H1 (cell line): ENCODE data around the gene RNF123. TPM values are rescaled to one million over a fixed set of nuclear protein-coding genes. Genes with fewer than 3 reads are reported as not detected.

Experiments
- CTCF ChIA-PET: fragments of 300-600 bp; sonication (Branson Sonifier 250); formaldehyde crosslinking; loops from one replicate; lab custom pipeline; 2021; ENCODE audit not compliant: partially characterized antibody; lab: Charles Lee
- POLR2A ChIA-PET: fragments of 300-600 bp; sonication (Branson Sonifier 250); formaldehyde crosslinking; loops from one replicate; lab custom pipeline; 2021; ENCODE audit warnings: inconsistent platforms; ENCODE audit not compliant: partially characterized antibody; lab: Charles Lee
- DNase-seq, 2 experiments: peaks; one replicate each; pipeline versions ENCODE4 v3.0.0 to v3.0.0-alpha.2; 2010 to 2022; ENCODE audit warnings: low spot score in 2 of 2, low read depth in 1 of 2, mixed read lengths in 1 of 2
- FAIRE-seq: peaks from 2 replicates; lab custom pipeline; 2011; peaks lifted over from hg19 to GRCh38; lab: Jason Lieb, UNC
- H2AFZ ChIP-seq: 2 replicates; pipeline ENCODE4 v1.8.1; 2012; ENCODE audit warnings: low read length, inconsistent platforms
- H2AK5ac ChIP-seq: 2 replicates; pipeline ENCODE4 v1.6.1; 2013; ENCODE audit warnings: low read depth, low read length
- H2BK120ac ChIP-seq: replicated peaks from 2 replicates; pipeline ENCODE3; 2013; ENCODE audit warnings: low read depth, low read length, inconsistent platforms
- H2BK12ac ChIP-seq: 2 replicates; pipeline ENCODE4 v1.6.1; 2013; ENCODE audit warnings: low read depth, low read length
- H2BK15ac ChIP-seq: 2 replicates; pipeline ENCODE4 v1.6.1; 2013; ENCODE audit warnings: low read length
- H2BK20ac ChIP-seq: 2 replicates; pipeline ENCODE4 v1.6.1; 2013; ENCODE audit warnings: low read length
- H2BK5ac ChIP-seq: 2 replicates; pipeline ENCODE4 v1.6.1; 2013; ENCODE audit warnings: low read depth, low read length
- H3K14ac ChIP-seq: 2 replicates; pipeline ENCODE4 v1.6.1; 2013; ENCODE audit warnings: inconsistent platforms; ENCODE audit not compliant: insufficient read length
- H3K18ac ChIP-seq: 2 replicates; pipeline ENCODE4 v1.6.1; 2013; ENCODE audit warnings: low read length; ENCODE audit errors: extremely low read depth
- H3K23ac ChIP-seq: 2 replicates; pipeline ENCODE4 v1.6.1; 2013; ENCODE audit warnings: inconsistent platforms; ENCODE audit not compliant: insufficient read length
- H3K23me2 ChIP-seq: 2 replicates; pipeline ENCODE4 v1.6.1; 2013; ENCODE audit warnings: low read depth, low read length
- H3K27ac ChIP-seq: 2 replicates; pipeline ENCODE4 v1.6.1; 2011; ENCODE audit warnings: low read depth, low read length, inconsistent platforms
- H3K27me3 ChIP-seq, 4 experiments: replicated peaks in 1 of 4; 1 replicate in 1 of 4; 2 replicates in 3 of 4; pipeline versions ENCODE4 v1.6.1 to v1.8.1; 2011 to 2013; ENCODE audit warnings: low read length in 3 of 4, mild to moderate bottlenecking in 3 of 4, inconsistent platforms in 2 of 4, mixed read lengths in 2 of 4, moderate library complexity in 1 of 4; ENCODE audit not compliant: control insufficient read depth in 3 of 4, insufficient read depth in 3 of 4; ENCODE audit errors: extremely low read depth in 1 of 4
- H3K36me3 ChIP-seq, 4 experiments: 2 replicates each; pipeline versions ENCODE4 v1.6.1 to v1.8.1; 2011 to 2013; ENCODE audit warnings: mild to moderate bottlenecking in 4 of 4, low read length in 3 of 4, moderate library complexity in 2 of 4, control low read depth in 1 of 4, inconsistent platforms in 1 of 4; ENCODE audit not compliant: insufficient read depth in 4 of 4, control insufficient read depth in 2 of 4
- H3K4ac ChIP-seq: replicated peaks from 2 replicates; pipeline ENCODE3; 2013; ENCODE audit warnings: low read length, low read depth, mixed read lengths, inconsistent platforms; ENCODE audit not compliant: insufficient read length
- H3K4me1 ChIP-seq, 4 experiments: replicated peaks in 1 of 4; 1 replicate in 1 of 4; 2 replicates in 3 of 4; pipeline versions ENCODE4 v1.6.1 to v1.8.1; 2011 to 2013; ENCODE audit warnings: low read length in 3 of 4, inconsistent platforms in 2 of 4, mixed read lengths in 1 of 4; ENCODE audit not compliant: insufficient read depth in 4 of 4, control insufficient read depth in 3 of 4
- H3K4me2 ChIP-seq, 2 experiments: 2 replicates each; pipeline versions ENCODE4 v1.6.1 to v1.8.1; 2011 to 2013; ENCODE audit warnings: low read depth in 2 of 2, low read length in 2 of 2, control low read depth in 1 of 2, inconsistent platforms in 1 of 2, mild to moderate bottlenecking in 1 of 2; ENCODE audit not compliant: insufficient read depth in 1 of 2
- H3K4me3 ChIP-seq, 4 experiments: fragments of 200-600, 300-600 bp in 1 of 4; sonication (generic), shearing (Covaris generic), sonication (Bioruptor Twin) in 1 of 4; 2 replicates each; pipeline versions ENCODE4 v1.5.1 to v1.8.1; 2011 to 2016; ENCODE audit warnings: low read length in 4 of 4, low read depth in 3 of 4, control low read depth in 2 of 4, inconsistent platforms in 2 of 4, mild to moderate bottlenecking in 2 of 4, mixed read lengths in 1 of 4, moderate library complexity in 1 of 4; ENCODE audit not compliant: insufficient read depth in 2 of 4; ENCODE audit errors: extremely low read depth in 1 of 4
- H3K56ac ChIP-seq: replicated peaks from 2 replicates; pipeline ENCODE3; 2013; ENCODE audit warnings: low read depth, mild to moderate bottlenecking, mixed read lengths, low read length, inconsistent platforms; ENCODE audit not compliant: insufficient read length
- H3K79me1 ChIP-seq: 2 replicates; pipeline ENCODE4 v1.6.1; 2013; ENCODE audit warnings: low read depth, low read length, control low read depth
- H3K79me2 ChIP-seq, 2 experiments: 2 replicates each; pipeline versions ENCODE4 v1.6.1 to v1.8.1; 2012 to 2013; ENCODE audit warnings: low read length in 2 of 2, mild to moderate bottlenecking in 2 of 2, inconsistent platforms in 1 of 2; ENCODE audit not compliant: insufficient read depth in 2 of 2, control insufficient read depth in 1 of 2
- H3K9ac ChIP-seq, 4 experiments: replicated peaks in 1 of 4; 1 replicate in 1 of 4; 2 replicates in 3 of 4; pipeline versions ENCODE4 v1.6.1 to v1.8.1; 2011 to 2013; ENCODE audit warnings: low read depth in 3 of 4, low read length in 3 of 4, control low read depth in 2 of 4, mild to moderate bottlenecking in 2 of 4, moderate library complexity in 2 of 4, inconsistent platforms in 1 of 4; ENCODE audit errors: extremely low read depth in 1 of 4
- H3K9me3 ChIP-seq, 2 experiments: 2 replicates each; pipeline versions ENCODE4 v1.6.1 to v1.8.1; 2012 to 2013; ENCODE audit warnings: mild to moderate bottlenecking in 2 of 2, moderate library complexity in 2 of 2, control low read depth in 1 of 2, inconsistent platforms in 1 of 2, low read depth in 1 of 2, low read length in 1 of 2, mixed read lengths in 1 of 2; ENCODE audit not compliant: insufficient read depth in 2 of 2
- H4K20me1 ChIP-seq, 2 experiments: replicated peaks in 1 of 2; 2 replicates each; pipeline versions ENCODE3 to v1.8.1; 2011 to 2013; ENCODE audit warnings: inconsistent platforms in 2 of 2, low read length in 2 of 2, mild to moderate bottlenecking in 1 of 2; ENCODE audit not compliant: insufficient read depth in 2 of 2, control insufficient read depth in 1 of 2
- H4K5ac ChIP-seq: 2 replicates; pipeline ENCODE4 v1.6.1; 2013; ENCODE audit warnings: low read length, low read depth, mixed read lengths, inconsistent platforms; ENCODE audit not compliant: insufficient read length
- H4K8ac ChIP-seq: 2 replicates; pipeline ENCODE4 v1.8.0; 2013; ENCODE audit warnings: mild to moderate bottlenecking, moderate library complexity, low read length, inconsistent platforms; ENCODE audit not compliant: insufficient read depth; ENCODE audit errors: extremely low read depth
- H4K91ac ChIP-seq: replicated peaks from 2 replicates; pipeline ENCODE3; 2013; ENCODE audit warnings: low read length, mixed read lengths, inconsistent platforms; ENCODE audit not compliant: insufficient read length
- ASH2L ChIP-seq: fragments of 200-600, 300-600 bp; sonication (generic); IDR thresholded peaks from one replicate; pipeline ENCODE4 v1.7.1; 2017; ENCODE audit warnings: low read length
- CEBPB ChIP-seq: IDR thresholded peaks from 2 replicates; pipeline ENCODE4 v1.6.1; 2012; ENCODE audit warnings: low read depth, low read length
- EGR1 ChIP-seq: IDR thresholded peaks from 2 replicates; pipeline ENCODE4 v1.6.1; 2011; ENCODE audit warnings: low read depth, low read length, borderline replicate concordance
- EZH2 ChIP-seq: fragments of 200-600 bp; sonication (generic); IDR thresholded peaks from 2 replicates; pipeline ENCODE4 v1.7.1; 2012; ENCODE audit warnings: low read depth, mild to moderate bottlenecking, moderate library complexity, low read length, inconsistent platforms; ENCODE audit not compliant: severe bottlenecking
- GABPA ChIP-seq: IDR thresholded peaks from 2 replicates; pipeline ENCODE4 v1.6.1; 2011; ENCODE audit warnings: mild to moderate bottlenecking, low read length, moderate library complexity, borderline replicate concordance; ENCODE audit not compliant: insufficient read depth
- JUND ChIP-seq: IDR thresholded peaks from 2 replicates; pipeline ENCODE4 v1.6.1; 2011; ENCODE audit warnings: mild to moderate bottlenecking, improper control_type of control experiment, low read length
- KDM5A ChIP-seq: fragments of 200-600 bp; IDR thresholded peaks from 2 replicates; pipeline ENCODE4 v1.7.1; 2012; ENCODE audit warnings: mild to moderate bottlenecking, low read length, inconsistent platforms, mixed read lengths
- SAP30 ChIP-seq: fragments of 300-600 bp; sonication (generic); IDR thresholded peaks from 2 replicates; pipeline ENCODE4 v1.7.1; 2012; ENCODE audit warnings: low read length, moderate library complexity, mild to moderate bottlenecking, inconsistent platforms; ENCODE audit not compliant: insufficient read depth, insufficient replicate concordance
- SP4 ChIP-seq: IDR thresholded peaks from 2 replicates; pipeline ENCODE4 v1.6.1; 2012; ENCODE audit warnings: low read length, inconsistent platforms
- TCF12 ChIP-seq: IDR thresholded peaks from 2 replicates; pipeline ENCODE4 v1.6.1; 2011; ENCODE audit warnings: low read depth, mild to moderate bottlenecking, low read length
- WGBS, 2 experiments: shearing (Covaris generic) in 1 of 2; methylation state at CpG; one replicate each; pipeline versions ENCODE4 v1.1.6 to v1.1.7; 2013 to 2015; ENCODE audit warnings: low lambda C conversion rate in 2 of 2, mixed read lengths in 2 of 2, inconsistent platforms in 1 of 2, low coverage in 1 of 2, missing lambda C conversion rate in 1 of 2; ENCODE audit not compliant: insufficient replicate concordance in 2 of 2, insufficient coverage in 1 of 2, insufficient read length in 1 of 2; ENCODE audit errors: extremely low coverage in 1 of 2, missing lambda C conversion rate in 1 of 2; 5-methylcytosine and 5-hydroxymethylcytosine counted together
- polyA plus RNA-seq, 7 experiments: library from polyadenylated mRNA; depleted of rRNA in 3 of 7; stranded (reverse) in 5 of 7; unstranded in 2 of 7; fragments of >200 nt in 5 of 7; fragments of 200-250 nt in 2 of 7; gene quantifications; 1 replicate in 5 of 7; 2 replicates in 1 of 7; 4 replicates in 1 of 7; pipeline versions ENCODE4 v1.2.1 to v1.2.3, GENCODE V29; 2011 to 2013; ENCODE audit warnings: missing spikeins in 2 of 7, mixed read lengths in 2 of 7
- total RNA-seq: library from RNA; stranded (reverse); fragmentation: NEBNext Ultra II Directional; extraction: Animal tissue kit (Norgen Biotek cat#: 25700); gene quantifications from 2 replicates; pipeline ENCODE4 v1.2.1, GENCODE V29; 2021

RNF123 gene
- total and polyA plus RNA-seq, 2 of the 8 experiments (the other 6 are each of a cell fraction or from before 2014, with no cell fraction given) = 30.5 to 57.7 TPM

DNA sequence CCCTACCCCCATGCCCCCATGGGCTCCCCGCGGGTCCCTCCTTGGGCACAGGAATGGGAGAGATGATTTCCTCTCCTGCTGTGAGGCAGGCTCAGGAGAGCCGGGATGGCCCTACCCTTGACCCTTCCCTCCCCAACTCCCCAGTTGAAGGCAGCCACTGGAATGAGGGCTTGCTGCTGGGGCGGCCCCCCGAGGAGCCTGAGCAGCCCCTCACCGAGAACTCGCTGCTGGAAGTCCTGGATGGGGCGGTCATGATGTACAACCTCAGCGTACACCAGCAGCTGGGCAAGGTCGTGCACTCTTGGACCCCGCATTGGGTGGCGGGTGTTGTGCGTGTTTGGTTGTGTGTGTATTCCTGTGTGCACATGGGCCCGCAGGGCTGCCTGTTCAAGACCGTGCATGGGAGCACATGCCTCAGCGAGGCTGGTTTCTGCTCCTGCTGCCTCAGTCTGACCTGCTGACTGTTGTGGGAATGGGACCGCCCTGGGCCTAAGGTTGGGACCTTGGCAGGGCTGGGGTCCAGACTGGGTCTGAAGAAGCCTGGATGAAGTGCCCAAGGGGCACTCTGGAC lies 16.1 kb downstream of the RNF123 start:
- no peak for FAIRE-seq
- Histone ChIP-seq H4K8ac (no peak overlapping the region), H3K4ac (no peak overlapping the region), H2AK5ac (no peak overlapping the region), H4K20me1 (peaks cover 0 to 14% of the 10 kb centered on the region in 2 experiments), H3K4me1 (peaks cover 0 to 9% (median 5%) of the 10 kb centered on the region in 4 experiments; a peak in 5 of 7 replicates), H3K4me2 (no peak overlapping the region), H3K4me3 (no peak overlapping the region), H2BK120ac (no peak overlapping the region), H3K27ac (no peak overlapping the region), H4K91ac (no peak overlapping the region), H3K79me1 (no peaks in the 10 kb centered on the region), H2BK12ac (no peak overlapping the region), H2BK20ac (no peak overlapping the region), H3K79me2 (no peaks in the 10 kb centered on the region), H3K9me3 (no peaks in the 10 kb centered on the region), H2BK15ac (no peak overlapping the region), H3K9ac (no peak overlapping the region), H3K23ac (no peak overlapping the region), H3K23me2 (no peaks in the 10 kb centered on the region), H3K36me3 (peaks cover 4 to 5% (median 5%) of the 10 kb centered on the region in 4 experiments; a peak in 5 of 8 replicates), H2BK5ac (no peak overlapping the region), H3K56ac (no peak overlapping the region), H2AFZ (no peak overlapping the region), H3K18ac (no peak overlapping the region), H3K27me3 (no peaks in the 10 kb centered on the region), H3K14ac (no peak overlapping the region), H4K5ac (no peak overlapping the region)
- ChIA-PET POLR2A (interaction anchor here (0.7 to 5.7 kb wide), 2 partner anchors 13 to 61 kb away, joined by 3 to 57 read pairs; partner anchors contain the start of gene AMIGO3), CTCF (interaction anchor here (9.7 kb wide), 1 partner anchor 13 kb away, joined by 127 read pairs; the partner anchor contains the start of gene AMIGO3)
- 96% methylated on average over 11 of the region's 17 CpGs; no CpG with 5 or more reads in 1 of the 2 experiments for WGBS, 2 experiments
- no peak for DNase-seq
- TF ChIP-seq JUND (no peak), ASH2L (no peak), TCF12 (no peak), EGR1 (no peak), CEBPB (no peak), SAP30 (no peak), EZH2 (no peak), GABPA (no peak), KDM5A (no peak), SP4 (no peak)
